ENCODE measurements around the gene GPR150.

DNA sequence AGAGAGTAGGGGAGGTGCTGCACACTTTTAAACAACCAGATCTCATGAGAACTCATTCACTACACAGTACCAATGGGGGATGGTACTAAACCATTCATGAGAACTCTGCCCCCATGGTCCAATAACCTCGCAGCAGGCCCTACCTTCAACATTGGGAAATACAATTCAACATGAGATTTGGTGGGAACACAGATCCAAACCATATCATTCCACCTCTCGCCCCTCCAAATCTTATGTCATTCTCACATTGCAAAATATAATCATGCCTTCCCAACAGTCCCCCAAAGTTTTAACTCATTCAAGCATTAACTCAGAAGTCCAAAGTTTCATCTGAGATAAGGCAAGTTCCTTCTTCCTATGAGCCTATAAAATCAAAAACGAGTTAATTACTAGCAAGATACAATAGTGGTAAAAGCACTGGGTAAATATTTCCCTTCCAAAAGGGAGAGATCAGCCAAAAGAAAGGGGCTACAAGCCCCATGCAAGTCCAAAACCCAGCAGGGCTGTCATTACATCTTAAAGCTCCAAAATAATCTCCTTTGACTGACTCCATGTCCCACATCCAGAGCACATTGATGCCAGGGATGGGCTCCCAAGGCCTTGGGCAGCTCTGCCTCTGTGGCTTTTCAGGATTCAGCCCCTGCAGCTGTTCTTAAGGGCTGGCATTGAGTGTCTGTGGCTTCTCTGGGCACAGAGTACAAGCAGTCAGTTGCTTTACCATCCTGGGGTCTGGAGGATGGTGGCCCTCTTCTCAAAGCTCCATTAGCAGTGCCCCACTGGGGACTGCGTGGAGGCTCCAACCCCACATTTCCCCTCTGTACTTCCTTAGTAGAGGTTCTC lies 8.3 kb downstream of the GPR150 start:
- TF ChIP-seq, protein P1, sequence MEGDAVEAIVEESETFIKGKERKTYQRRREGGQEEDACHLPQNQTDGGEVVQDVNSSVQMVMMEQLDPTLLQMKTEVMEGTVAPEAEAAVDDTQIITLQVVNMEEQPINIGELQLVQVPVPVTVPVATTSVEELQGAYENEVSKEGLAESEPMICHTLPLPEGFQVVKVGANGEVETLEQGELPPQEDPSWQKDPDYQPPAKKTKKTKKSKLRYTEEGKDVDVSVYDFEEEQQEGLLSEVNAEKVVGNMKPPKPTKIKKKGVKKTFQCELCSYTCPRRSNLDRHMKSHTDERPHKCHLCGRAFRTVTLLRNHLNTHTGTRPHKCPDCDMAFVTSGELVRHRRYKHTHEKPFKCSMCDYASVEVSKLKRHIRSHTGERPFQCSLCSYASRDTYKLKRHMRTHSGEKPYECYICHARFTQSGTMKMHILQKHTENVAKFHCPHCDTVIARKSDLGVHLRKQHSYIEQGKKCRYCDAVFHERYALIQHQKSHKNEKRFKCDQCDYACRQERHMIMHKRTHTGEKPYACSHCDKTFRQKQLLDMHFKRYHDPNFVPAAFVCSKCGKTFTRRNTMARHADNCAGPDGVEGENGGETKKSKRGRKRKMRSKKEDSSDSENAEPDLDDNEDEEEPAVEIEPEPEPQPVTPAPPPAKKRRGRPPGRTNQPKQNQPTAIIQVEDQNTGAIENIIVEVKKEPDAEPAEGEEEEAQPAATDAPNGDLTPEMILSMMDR (IDR thresholded peaks at IDR 0.05) = no peak
- TF ChIP-seq POLR2A (IDR thresholded peaks at IDR 0.05) = no peak

All from heart left ventricle (tissue), 13 donors.